ENCODE measurements around the gene CTCFL.

GRCh38 chr20:57508831-57509230 lies 16.1 kb downstream of the CTCFL start:
- TF ChIP-seq CTCF (IDR thresholded peaks at IDR 0.05) (no peak), EP300 (IDR thresholded peaks at IDR 0.05) (no peak)
